Measurements from ENCODE around the gene ITPK1. TPM values are rescaled to one million over a fixed set of nuclear protein-coding genes. Genes with fewer than 3 reads are reported as not detected.

ITPK1 gene
- total and polyA plus RNA-seq, 2 experiments from 2014 or later, result 35.9 to 101 TPM

- TF ChIP-seq ZNF462 (CRISPR knock-in tag; IDR thresholded peaks at IDR 0.05), result no peak
- no peak for TF ChIP-seq POLR2AphosphoS5 (IDR thresholded peaks at IDR 0.05; ENCODE audit: low read depth)
- TF ChIP-seq JUNB (IDR thresholded peaks at IDR 0.05; ENCODE audit: unreplicated experiment), result no peak
These were observed 141.0 kb downstream of the ITPK1 start (continued) for GRCh38 chr14:92974541-92975345.

- no peak overlapping the region for H3K27ac Mint-ChIP-seq
- Histone ChIP-seq H3K4me2 (no peak overlapping the region), H3K79me2 (replicated peaks; ENCODE audit: insufficient read depth) (peaks cover 1% of the 10 kb centered on the region; the same call in 1 of the 2 replicates), H2AFZ (no peak overlapping the region), H3F3A (replicated peaks; ENCODE audit: low read depth) (no peaks in the 10 kb centered on the region), H3K4me1 (ENCODE audit: insufficient read depth) (peaks cover 18% of the 10 kb centered on the region), H4K20me1 (replicated peaks; ENCODE audit: insufficient read depth) (no peaks in the 10 kb centered on the region; the same call in 1 of the 2 replicates), H3K27ac (ENCODE audit: low read depth) (no peak overlapping the region), H3K27me3 (ENCODE audit: insufficient read depth) (no peaks in the 10 kb centered on the region), H3K9me2 (ENCODE audit: insufficient read depth) (0 out of 2 replicates have a peak, but pooled peaks cover 2% of the 10 kb centered on the region), H3K36me3 (ENCODE audit: insufficient read depth) (0 out of 2 replicates have a peak, but pooled peaks cover 5% of the 10 kb centered on the region), H3K4me3 (no peak overlapping the region)
- DNase-seq (ENCODE audit: low spot score) (no peak), ATAC-seq (no peak)
- H3K9me3 Mint-ChIP-seq, result peaks cover 30% of the 10 kb centered on the region
- H3K36me3 Mint-ChIP-seq (ENCODE audit: low read depth), result peaks cover 32% of the 10 kb centered on the region
- no peak overlapping the region for H3K4me3 Mint-ChIP-seq
- peaks cover 25% of the 10 kb centered on the region for H3K27me3 Mint-ChIP-seq (ENCODE audit: insufficient read depth, low read depth, poor library complexity)
- peaks cover 35% of the 10 kb centered on the region for H3K4me1 Mint-ChIP-seq
- no peak for TF ChIP-seq NANOG (IDR thresholded peaks at IDR 0.05; ENCODE audit: borderline replicate concordance)
- no peak for TF ChIP-seq ZNF331 (CRISPR knock-in tag; IDR thresholded peaks at IDR 0.05; ENCODE audit: low read depth)
- TF ChIP-seq ZNF462 (CRISPR knock-in tag; IDR thresholded peaks at IDR 0.05), result no peak
- no peak for TF ChIP-seq POLR2AphosphoS5 (IDR thresholded peaks at IDR 0.05; ENCODE audit: low read depth)
These were observed 141.8 kb downstream of the ITPK1 start for GRCh38 chr14:92973798-92974372.

Data from GM23338 (cell line).